Measurements from ENCODE around the gene GBP3.

GRCh38 chr1:88985032-88985431 lies 37.6 kb downstream of the GBP3 start:
- no peak for TF ChIP-seq CTCF (IDR thresholded peaks at IDR 0.05)
- no peak for TF ChIP-seq EP300 (IDR thresholded peaks at IDR 0.05)
- TF ChIP-seq POLR2AphosphoS5 (IDR thresholded peaks at IDR 0.05), result no peak
